IPS DF 4.7 (cell line): ENCODE results near the gene ANKRD39.

Source experiments
- DNase-seq: peaks from one replicate; pipeline ENCODE4 v3.0.0-alpha.2; 2013; ENCODE audit warnings: low spot score; ENCODE audit errors: extremely low read depth

The ANKRD39 gene

DNA sequence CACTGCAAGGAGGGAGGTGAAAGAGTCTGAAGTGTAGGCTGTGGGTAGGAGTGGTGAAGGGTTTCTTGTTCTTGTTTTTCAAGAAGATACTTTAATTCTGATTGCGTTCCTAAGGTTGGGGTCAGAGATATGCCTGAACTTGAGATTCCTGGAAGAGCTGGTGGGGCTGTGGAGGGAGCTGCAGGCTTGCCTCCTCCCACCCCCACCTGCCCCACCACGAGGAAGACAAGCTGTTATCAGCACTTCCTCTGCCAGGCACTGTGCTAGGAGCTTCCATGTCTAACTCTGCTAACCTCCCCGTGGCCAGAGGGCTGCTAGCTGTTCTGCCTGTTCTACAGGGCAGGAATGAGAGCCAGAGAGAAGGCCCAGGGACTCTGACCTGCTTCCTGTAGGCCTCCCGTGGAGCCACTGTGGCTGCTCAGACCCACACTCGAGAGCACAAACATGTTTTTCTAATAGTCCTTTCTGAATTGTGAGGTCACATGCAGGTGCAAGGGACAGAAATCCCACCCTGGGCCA lies 27.7 kb downstream of the ANKRD39 start:
- DNase-seq, result no peak

DNA sequence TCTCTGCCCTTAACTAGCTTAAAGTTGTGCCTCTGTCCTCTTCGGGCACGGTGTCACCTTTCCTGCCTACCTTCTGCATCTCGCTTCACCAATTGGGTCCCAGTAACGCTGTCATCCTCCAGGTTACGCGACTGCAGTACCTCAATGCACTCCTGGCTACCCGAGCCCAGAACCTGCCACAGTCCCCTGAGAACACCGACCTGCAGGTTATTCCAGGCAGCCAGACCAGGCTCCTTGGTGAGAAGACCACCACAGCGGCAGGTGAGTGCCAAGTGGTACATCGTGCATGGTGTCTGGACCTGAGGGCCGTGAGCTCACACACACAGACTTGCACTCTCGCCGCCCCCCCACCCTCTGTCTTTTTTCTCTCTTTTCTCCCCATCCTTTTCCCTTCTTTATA lies 28.9 kb downstream of the ANKRD39 start:
- DNase-seq, result no peak

DNA sequence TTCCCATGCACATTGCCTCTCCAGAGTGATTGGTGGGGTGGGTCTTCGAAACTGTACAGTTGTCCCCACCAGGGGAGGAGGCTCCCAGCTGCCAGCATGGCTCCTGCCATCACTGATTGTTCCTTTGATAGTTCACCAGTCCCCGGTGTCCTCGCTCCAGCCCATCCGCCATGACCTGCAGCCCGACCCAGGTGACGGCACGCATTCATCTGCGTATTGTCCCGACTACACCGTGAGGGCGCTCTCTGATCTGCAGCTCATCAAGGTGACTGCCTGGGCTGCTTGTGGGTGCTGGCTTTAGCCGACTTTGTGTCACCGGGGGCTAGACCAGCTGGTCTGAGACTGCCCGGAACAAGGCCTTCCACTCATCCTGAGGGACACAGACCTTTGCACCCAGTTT lies 29.4 kb downstream of the ANKRD39 start:
- no peak for DNase-seq

DNA sequence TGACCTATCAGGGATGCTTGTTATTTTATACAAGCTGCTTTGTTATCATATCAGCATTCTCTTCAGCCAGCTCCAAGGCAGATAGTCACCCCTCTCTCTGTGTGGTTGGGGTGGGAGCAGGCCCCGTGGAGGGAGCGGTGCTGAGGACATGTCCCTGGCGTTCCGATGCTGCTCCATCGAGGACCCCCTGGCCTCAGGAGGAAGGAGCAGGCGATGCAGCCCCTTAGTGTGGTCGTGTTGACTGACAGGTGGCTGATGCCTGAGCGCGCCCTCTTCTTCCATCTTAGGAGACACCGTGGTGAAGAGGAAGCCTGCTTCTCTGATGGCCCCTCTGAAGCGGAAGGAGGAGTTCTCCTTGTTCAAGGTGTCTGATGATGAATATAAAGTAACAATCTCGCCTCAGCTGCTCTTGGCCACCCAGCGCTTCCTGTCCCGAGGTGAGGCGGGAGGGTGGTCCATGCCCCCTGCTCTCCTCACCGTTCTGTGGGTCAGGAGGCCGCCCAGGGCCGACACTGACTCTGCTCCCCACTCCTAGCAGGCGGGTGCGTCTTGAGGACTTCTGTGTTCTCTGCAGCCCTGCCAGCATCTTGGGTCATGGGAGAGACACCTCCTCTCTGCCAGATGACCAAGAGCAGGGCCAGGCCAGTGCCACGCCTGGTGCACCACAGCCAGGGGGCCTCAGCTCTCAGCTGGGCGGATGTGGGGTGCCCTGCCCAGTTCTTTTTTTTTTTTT lies 31.1 kb downstream of the ANKRD39 start:
- DNase-seq, result no peak

DNA sequence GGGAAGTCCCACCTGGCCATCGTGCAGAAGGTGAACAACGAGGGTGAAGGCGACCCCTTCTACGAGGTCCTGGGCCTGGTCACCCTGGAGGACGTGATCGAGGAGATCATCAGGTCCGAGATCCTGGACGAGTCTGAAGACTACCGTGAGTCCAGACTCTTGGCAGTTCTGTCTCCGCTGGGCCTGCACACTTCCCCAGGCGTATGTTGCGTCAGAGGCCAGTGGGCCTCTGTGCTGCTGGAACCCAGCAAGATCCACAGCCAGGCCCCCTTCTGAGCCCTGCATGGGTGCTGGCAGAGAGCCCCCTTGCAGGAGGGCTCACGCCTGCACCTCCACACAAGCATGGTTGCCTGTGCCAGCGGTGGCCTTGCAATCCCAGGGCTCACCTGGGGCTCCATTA lies 32.8 kb downstream of the ANKRD39 start:
- DNase-seq, result no peak

DNA sequence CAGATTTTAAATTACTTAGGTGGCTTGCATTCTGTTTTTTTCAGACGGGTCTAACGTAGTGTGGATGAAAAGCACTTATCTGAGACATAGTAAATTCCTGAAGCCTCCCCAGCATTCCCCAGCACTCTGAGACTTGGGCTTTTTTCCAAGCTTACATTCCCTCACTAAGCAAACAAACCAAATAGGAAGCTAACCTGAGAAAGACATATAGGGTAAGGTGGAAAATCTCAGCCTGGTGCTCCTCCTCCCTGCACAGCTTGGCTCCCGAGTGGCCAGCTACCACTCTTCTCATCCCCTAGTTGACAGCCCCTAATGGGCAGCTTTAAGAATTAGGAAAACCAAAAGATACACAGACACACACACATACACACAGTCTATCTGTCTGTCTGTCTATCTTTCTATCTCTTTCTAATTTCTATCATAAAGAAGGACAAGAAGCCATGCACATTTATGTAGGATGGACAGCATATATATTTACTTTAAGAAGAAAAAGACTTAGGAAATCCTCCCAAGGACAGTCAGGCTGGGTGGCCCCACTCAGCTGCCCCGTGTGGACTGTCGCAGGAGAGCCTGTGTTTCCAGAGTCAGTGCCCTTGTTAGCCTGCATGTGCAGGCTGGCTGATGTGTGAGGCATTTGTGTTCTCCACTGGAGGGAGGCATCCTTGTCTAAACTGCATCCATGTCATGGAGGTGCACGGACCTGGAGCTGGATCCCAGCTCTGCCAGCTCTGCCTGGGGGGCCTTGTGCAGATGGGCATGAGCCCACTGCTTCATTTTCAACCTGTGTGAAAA lies 33.5 kb downstream of the ANKRD39 start:
- no peak for DNase-seq

DNA sequence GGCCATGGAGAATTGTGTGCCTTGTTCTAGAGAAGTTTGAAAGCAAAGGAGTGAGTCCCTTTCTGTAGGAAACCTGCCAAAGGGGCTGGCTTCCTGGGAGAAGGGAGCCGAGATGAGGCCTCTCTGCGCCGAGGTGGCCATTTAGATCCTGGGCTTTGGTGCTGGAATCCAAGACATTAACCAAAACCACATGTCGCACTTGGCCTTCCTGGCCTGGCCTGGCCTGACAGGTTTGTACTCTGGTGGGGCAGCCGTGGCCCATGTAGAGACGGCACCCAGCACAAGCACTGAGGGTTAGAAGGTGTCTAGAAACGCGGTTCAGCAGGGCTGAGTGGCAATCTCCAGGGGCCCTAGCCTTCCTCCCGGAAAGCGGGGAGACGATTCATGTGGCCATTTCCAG lies 34.6 kb downstream of the ANKRD39 start:
- no peak for DNase-seq

DNA sequence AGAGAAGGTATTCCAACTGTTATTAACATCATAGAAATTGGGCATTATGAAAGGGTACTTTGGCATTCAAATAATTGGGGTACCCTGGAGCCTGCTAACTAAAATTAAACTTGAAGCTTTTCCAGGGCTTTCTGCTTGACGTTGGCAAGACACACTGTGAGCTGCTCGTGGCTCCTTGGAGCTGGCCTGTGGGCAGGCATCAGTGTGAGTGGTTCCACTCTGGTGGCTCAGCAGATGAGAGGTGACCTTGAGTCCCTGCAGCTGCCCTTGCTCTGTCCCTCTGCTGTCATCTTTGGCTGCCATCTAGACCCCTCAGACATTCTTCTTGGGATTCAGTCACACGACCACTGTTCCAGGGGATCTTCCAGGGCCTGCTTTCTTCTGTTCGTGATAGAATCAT lies 35.0 kb downstream of the ANKRD39 start:
- DNase-seq, result no peak

DNA sequence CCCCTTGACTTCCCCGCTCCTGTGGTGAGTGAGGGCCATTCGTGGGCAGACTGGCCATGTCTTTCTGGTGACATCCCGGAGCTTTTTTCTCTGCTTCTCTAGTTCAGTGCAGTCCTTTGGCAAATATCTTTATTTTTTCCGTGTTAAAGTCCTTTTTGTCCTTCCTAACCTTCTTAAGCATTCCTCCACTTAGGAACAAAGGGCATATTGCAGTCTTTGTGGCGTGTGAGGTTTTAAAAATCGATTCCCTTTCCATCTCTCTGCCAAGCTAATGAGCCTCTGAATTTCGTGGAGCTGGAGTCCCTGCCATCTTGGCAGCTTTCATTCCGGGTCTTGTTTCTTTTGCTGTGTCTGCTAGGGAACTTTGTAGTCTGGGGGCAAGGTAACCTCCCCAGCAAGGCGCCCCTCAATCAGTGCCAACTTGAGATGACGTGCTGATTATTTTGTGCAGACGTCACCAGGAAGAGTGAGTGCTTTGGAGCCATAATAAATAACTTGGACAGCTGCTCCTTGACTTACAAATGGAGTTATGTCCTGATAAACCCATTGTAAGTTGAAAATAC lies 36.6 kb downstream of the ANKRD39 start:
- no peak for DNase-seq

DNA sequence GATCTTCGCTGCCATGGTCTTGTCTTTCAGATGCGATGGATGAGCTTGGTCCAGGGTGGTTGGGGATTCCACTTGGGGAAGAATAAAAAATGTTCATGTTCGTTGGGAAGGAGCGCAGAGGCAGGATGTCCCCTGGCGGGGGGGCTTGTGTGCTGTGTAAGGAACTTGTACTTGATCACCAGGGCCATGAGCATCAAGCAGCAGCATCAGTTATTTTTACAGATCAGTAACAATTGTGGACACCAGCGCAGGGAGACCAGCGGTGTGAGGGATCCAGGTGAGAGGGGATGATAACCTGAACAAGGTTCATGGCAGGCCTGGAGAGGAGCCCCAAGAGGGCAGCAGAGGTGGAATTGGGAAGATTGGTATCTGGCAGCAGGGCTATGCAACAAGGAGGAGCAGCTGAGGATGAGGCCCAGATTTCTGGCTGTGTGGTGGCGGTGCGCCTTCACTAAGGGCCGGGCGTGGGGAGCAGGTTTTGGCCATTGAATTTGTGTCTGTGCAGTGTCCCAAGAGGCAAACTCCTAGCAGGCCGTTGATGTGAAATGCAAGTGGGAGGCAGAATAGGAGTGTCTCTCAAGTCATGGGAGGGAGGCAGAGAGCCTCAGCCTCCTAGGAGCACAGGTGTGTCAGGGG lies 37.8 kb downstream of the ANKRD39 start:
- DNase-seq, result no peak

DNA sequence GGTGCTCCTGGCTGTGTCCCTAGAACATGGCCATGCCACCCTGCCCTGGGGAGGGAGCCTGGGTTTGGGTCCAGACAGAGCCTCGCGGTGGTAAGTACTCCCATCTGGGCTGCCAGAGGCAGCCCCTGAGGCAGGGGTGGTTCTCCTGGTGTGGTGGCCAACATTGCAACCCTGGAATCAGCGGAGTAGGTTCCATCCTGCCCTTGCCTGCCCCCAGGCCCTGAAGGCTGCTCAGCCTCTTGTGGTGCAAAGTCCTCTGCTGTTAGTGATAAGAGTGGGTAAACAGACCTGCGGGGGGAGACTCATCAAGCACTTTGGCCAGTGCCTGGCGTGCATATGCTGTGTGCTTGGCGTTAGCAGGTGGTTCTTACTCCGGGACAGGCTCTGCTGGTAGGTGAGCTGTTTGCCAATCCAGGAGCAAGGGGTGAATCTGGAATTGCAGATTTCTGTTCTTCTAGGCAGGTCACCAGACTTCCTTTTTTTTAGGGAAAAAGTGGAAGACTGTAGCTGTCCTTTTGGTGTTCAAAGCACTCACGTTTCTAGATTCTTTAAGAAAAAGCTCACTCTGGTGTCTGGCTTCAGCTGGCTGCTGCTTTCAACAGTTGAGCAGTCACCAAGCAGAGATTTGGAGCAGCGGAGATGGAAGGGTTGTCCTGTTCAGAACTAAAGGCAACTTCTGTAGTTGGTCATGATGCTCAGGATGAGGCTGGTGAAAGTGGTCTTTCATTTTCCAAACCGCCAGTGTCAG lies 38.5 kb downstream of the ANKRD39 start:
- DNase-seq, result no peak

DNA sequence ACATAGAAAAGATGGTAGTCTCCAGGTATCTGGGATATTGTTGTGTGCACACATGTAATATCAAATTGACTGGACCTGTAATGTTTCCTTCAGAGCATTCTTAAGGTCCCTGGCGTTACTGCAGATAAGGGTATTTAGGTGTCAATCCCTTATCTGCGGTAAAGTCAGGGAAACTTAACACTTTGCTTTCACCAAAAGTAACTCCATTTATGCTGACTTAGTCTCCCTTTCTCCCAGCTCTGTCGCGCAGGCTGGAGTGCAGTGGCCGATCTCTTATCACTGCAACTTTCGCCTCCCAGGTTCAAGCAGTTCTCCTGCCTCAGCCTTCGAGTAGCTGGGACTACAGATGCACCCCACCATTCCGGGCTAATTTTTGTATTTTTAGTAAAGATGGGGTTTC lies 39.9 kb downstream of the ANKRD39 start:
- no peak for DNase-seq

DNA sequence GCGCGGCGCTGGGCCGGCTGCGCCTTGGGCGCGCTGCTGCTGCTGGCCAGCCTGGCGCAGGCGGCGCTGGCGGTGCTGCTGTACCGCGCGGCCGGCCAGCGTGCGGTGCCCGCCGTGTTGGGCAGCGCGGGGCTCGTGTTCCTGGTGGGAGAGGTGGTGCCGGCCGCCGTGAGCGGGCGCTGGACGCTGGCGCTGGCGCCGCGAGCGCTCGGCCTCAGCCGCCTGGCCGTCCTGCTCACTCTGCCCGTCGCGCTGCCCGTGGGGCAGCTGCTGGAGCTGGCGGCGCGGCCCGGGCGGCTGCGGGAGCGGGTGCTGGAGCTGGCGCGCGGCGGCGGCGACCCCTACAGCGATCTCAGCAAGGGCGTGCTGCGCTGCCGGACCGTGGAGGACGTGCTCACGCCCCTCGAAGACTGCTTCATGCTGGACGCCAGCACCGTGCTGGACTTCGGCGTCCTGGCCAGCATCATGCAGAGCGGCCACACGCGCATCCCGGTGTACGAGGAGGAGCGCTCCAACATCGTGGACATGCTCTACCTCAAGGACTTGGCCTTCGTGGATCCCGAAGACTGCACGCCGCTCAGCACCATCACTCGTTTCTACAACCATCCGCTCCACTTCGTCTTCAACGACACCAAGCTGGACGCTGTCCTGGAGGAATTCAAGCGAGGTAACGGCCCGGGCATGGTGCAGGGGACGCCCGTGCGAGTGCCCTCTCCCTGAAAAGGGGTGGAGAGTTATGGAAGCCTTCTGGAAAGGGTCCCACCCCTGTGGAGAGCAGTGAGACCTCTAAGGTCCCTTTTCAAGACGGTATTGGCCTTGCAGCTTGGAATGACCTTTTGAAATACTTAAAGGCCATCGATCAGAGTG lies 40.7 kb downstream of the ANKRD39 start:
- DNase-seq, result no peak

DNA sequence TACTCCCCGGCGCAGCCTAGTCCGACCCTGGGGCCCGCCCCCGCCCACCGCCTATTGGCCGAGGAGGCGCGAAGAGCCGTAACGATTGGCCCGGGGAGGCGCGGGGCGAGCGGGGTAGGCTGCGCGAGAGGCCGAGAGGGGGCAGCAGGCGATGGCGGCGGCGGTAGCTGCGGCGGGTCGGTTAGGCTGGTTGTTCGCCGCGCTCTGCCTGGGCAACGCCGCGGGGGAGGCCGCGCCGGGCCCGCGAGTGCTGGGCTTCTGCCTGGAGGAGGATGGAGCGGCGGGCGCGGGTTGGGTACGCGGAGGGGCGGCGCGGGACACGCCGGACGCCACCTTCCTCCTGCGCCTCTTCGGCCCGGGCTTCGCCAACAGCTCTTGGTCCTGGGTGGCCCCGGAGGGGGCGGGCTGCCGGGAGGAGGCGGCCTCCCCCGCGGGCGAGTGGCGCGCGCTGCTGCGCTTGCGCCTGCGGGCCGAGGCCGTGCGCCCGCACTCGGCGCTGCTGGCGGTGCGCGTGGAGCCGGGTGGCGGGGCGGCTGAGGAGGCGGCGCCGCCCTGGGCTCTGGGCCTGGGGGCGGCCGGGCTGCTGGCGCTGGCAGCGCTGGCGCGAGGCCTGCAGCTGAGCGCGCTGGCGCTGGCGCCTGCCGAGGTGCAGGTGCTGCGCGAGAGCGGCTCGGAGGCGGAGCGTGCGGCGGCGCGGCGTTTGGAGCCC lies 41.5 kb downstream of the ANKRD39 start, which contains the start of gene CNNM3:
CNNM3 (plus strand) TSS at position 142 of the 709 bp plus-strand sequence; CDS start at position 152, 10 bp downstream.
- no peak for DNase-seq

DNA sequence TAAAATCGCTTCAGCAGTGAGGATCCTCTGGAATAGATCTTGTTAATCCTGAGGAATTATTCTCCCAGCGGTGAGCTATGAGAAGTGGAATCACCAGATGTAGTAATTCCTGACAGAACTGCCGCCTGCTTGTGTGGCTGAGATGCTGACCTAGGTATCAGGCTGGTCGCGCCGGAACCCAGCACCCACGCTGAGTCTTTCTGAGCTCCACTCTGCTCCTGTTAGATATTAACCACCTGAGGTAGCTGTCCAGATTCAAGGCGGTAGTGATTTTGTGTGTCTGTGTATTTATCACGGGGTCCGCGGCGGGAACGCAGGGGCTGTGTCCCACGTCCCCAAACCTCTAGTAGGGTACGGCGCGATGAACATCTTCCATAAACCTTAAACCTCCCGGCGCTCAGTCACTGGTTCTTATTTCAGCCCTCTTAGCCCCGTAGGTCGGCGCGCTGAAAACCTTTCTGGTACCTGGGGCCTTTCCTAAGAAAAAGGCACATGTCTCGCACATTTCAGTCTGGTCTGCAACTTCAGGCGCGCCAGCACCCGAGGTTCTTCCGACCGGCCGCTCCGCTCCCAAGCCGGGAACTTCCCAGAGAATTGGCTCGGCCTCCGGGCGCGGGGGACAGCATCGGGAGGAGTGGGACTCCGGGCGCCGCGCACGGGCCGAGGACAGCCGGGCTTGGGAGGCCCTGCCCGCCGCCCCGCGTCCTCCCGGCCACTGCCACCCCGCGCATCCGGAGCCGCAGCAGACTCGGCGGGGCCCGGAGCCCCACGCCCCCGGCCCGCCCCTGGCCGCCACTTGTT lies 42.3 kb downstream of the ANKRD39 start:
- DNase-seq, result no peak

DNA sequence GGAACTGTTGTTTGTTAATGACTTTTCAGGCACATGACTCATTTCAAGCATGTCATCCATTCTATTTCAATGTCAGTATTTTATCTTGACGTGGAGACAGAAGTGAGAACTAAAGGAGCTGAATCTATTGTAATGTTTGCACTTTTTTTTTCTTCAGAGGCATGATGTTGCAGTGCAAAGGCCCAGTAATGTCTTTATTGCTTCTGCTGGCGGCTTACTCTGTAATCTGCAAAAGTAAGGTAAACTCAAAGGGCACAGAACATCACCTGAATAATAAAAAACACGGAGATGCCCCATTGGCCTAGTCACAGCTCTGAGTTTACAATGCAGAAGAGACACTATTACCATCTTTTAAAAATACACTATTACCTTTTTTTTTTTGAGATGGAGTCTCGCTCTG lies 44.2 kb downstream of the ANKRD39 start:
- no peak for DNase-seq

DNA sequence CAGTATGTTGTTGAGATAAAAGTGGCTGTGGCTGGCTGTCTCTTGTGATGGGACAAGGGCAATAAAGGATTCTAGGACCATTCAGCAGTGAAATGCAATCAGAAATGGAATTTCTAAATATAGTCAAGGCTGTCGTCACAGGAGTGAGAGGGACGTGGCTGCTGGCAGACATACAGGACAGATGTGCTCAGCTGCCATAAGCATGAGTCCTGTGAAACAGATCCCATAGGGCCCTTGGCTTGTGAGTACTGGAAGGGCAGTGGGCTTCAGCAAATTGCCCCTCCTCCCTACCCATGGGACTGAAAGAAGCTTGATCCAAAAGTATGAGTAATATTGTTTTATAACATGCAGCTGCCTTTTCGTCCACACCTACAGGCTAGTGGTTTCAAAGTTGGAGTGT lies 45.9 kb downstream of the ANKRD39 start:
- no peak for DNase-seq

DNA sequence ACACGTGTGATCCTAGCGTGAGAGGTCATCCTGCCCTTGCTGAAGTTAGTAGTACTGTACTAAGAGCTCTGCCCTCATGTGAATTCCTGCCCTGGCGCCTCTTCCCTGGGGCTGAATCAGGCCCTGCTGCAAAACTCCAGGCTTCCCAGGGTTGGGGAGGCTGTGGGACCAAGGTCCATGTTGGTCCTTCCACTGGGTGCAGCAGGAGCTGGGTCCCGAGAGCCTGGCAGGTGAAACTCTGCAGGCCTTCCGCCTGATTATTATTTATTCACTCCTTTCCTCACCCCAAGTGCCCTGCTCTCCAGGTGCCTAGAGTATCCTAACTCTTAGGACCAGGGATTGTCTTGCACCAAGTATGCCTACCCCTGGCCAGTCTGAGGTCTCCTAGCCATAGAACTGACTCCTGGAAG lies 47.0 kb downstream of the ANKRD39 start:
- DNase-seq, result no peak
